DLD1 (cell line): Measurements from ENCODE around the gene MFN2.
"Not testable (repeated sequence)": the region's sequence is repeated elsewhere in the genome, so short reads cannot be mapped to it uniquely, and the experiment has no call there.

Experiments used
- in situ Hi-C: cut with HindIII; loops from 2 replicates; pipeline ENCODE4 v1.10.0; 2017; ENCODE audit warnings: low sequenced_read_pairs

MFN2 gene

GRCh38 chr1:11979851-11980675 is at the start of gene MFN2:
TSS of gene MFN2 (plus strand) at chr1:11980444. CDS start at chr1:11989169, 8,725 bp downstream.
- in situ Hi-C loops = no loop called here

- in situ Hi-C loops = no loop called here
These were observed 49.4 kb upstream of the MFN2 start for GRCh38 chr1:11930571-11931445.

GRCh38 chr1:11931845-11932244 is 48.4 kb upstream of the MFN2 start:
- in situ Hi-C loops = no loop called here

- in situ Hi-C loops = no loop called here
These were observed 45.8 kb upstream of the MFN2 start, which contains the start of gene PLOD1 for GRCh38 chr1:11934302-11935056. TSS of gene PLOD1 (plus strand) at chr1:11934717. CDS start at chr1:11934780, 63 bp downstream.

- in situ Hi-C loops = no loop called here
These were observed 45.2 kb upstream of the MFN2 start for GRCh38 chr1:11935057-11935412.

GRCh38 chr1:11935733-11936132 is 44.5 kb upstream of the MFN2 start:
- in situ Hi-C loops = not testable (repeated sequence)

- in situ Hi-C loops = no loop called here
These were observed 41.3 kb upstream of the MFN2 start for GRCh38 chr1:11938722-11939526.

- in situ Hi-C loops = not testable (repeated sequence)
These were observed 40.5 kb upstream of the MFN2 start for GRCh38 chr1:11939794-11940193.

- in situ Hi-C loops = no loop called here
These were observed 39.9 kb upstream of the MFN2 start for GRCh38 chr1:11940260-11940921.

GRCh38 chr1:11942280-11942679 is 38.0 kb upstream of the MFN2 start:
- in situ Hi-C loops = no loop called here

GRCh38 chr1:11943619-11944018 is 36.6 kb upstream of the MFN2 start:
- in situ Hi-C loops = no loop called here

GRCh38 chr1:11944358-11944931 is 35.8 kb upstream of the MFN2 start:
- in situ Hi-C loops = no loop called here

GRCh38 chr1:11946647-11947046 is 33.6 kb upstream of the MFN2 start:
- in situ Hi-C loops = no loop called here

GRCh38 chr1:11948822-11949458 is 31.3 kb upstream of the MFN2 start:
- in situ Hi-C loops = no loop called here

GRCh38 chr1:11951901-11952300 is 28.3 kb upstream of the MFN2 start:
- in situ Hi-C loops = no loop called here

GRCh38 chr1:11952455-11953109 is 27.7 kb upstream of the MFN2 start:
- in situ Hi-C loops = no loop called here

GRCh38 chr1:11955221-11955620 is 25.0 kb upstream of the MFN2 start:
- in situ Hi-C loops = no loop called here

- in situ Hi-C loops = no loop called here
These were observed 22.8 kb upstream of the MFN2 start for GRCh38 chr1:11957398-11957797.
